IMR-90 (cell line): ENCODE measurements around the gene MAFF. TPM values are rescaled to one million over a fixed set of nuclear protein-coding genes. Genes with fewer than 3 reads are reported as not detected.

Experiments
- ATAC-seq: fragments of 200-7000 bp; cut with Tn5 transposase; 2 replicates; pipeline ENCODE4 v1.9.1; 2020; ENCODE audit warnings: low read depth, mild to moderate bottlenecking, moderate library complexity
- BruUV-seq: library from RNA; stranded (reverse); fragments of 400-500 nt; replicated peaks from 2 replicates; lab custom pipeline; 2021; lab: Mats Ljungman, UMichigan
- CTCF ChIA-PET: fragments of 300-600 bp; formaldehyde crosslinking; extraction: SDS; loops from one replicate; lab custom pipeline; 2021; ENCODE audit warnings: antibody characterized with exemption; lab: Yijun Ruan, JAX
- POLR2A ChIA-PET: fragments of 300-600 bp; sonication (Branson Sonifier 250); formaldehyde crosslinking; loops from one replicate; lab custom pipeline; 2022; ENCODE audit warnings: antibody characterized with exemption; ENCODE audit not compliant: unreplicated experiment; lab: Charles Lee
- DNase-seq: peaks from one replicate; pipeline ENCODE4 v3.0.0; 2013
- H2AFZ ChIP-seq: replicated peaks from 2 replicates; pipeline ENCODE3; 2013; ENCODE audit warnings: low read length, mild to moderate bottlenecking; ENCODE audit not compliant: poor library complexity
- H2AK5ac ChIP-seq: 2 replicates; pipeline ENCODE4 v1.6.1; 2013; ENCODE audit warnings: low read depth, low read length, inconsistent platforms
- H2AK9ac ChIP-seq: replicated peaks from 2 replicates; pipeline ENCODE3; 2013; ENCODE audit warnings: mild to moderate bottlenecking, low read depth, low read length, moderate library complexity; ENCODE audit not compliant: poor library complexity
- H2BK120ac ChIP-seq: 2 replicates; pipeline ENCODE4 v1.6.1; 2013; ENCODE audit warnings: low read depth, low read length, inconsistent platforms
- H2BK15ac ChIP-seq: 3 replicates; pipeline ENCODE4 v1.6.1; 2013; ENCODE audit warnings: low read depth, low read length, inconsistent platforms
- H2BK20ac ChIP-seq: 2 replicates; pipeline ENCODE4 v1.6.1; 2013; ENCODE audit warnings: low read depth, mild to moderate bottlenecking, inconsistent platforms, low read length, moderate library complexity
- H2BK5ac ChIP-seq: 2 replicates; pipeline ENCODE4 v1.6.1; 2013; ENCODE audit warnings: mild to moderate bottlenecking, low read depth, low read length, inconsistent platforms; ENCODE audit not compliant: poor library complexity, severe bottlenecking
- H3K14ac ChIP-seq: replicated peaks from 2 replicates; pipeline ENCODE4 v1.6.1; 2013; ENCODE audit warnings: low read depth, low read length, inconsistent platforms
- H3K18ac ChIP-seq: 2 replicates; pipeline ENCODE4 v1.6.1; 2013; ENCODE audit warnings: low read depth, low read length, control low read depth
- H3K23ac ChIP-seq: 2 replicates; pipeline ENCODE4 v1.6.1; 2013; ENCODE audit warnings: low read depth, low read length, inconsistent platforms
- H3K27ac ChIP-seq: 2 replicates; pipeline ENCODE4 v1.5.1; 2013; ENCODE audit warnings: mild to moderate bottlenecking, control low read depth, low read length; ENCODE audit not compliant: insufficient read depth
- H3K27me3 ChIP-seq: 2 replicates; pipeline ENCODE4 v1.6.1; 2013; ENCODE audit warnings: low read length; ENCODE audit not compliant: control insufficient read depth, insufficient read depth
- H3K36me3 ChIP-seq: 2 replicates; pipeline ENCODE4 v1.6.1; 2013; ENCODE audit warnings: low read length, mixed read lengths; ENCODE audit not compliant: control insufficient read depth, insufficient read depth
- H3K4ac ChIP-seq: 2 replicates; pipeline ENCODE4 v1.6.1; 2013; ENCODE audit warnings: low read depth, low read length, inconsistent platforms
- H3K4me1 ChIP-seq: 2 replicates; pipeline ENCODE4 v1.6.1; 2013; ENCODE audit warnings: low read length, mixed read lengths; ENCODE audit not compliant: control insufficient read depth, insufficient read depth
- H3K4me2 ChIP-seq: 2 replicates; pipeline ENCODE4 v1.6.1; 2013; ENCODE audit warnings: low read depth, mild to moderate bottlenecking, control low read depth, low read length, moderate library complexity
- H3K4me3 ChIP-seq: 2 replicates; pipeline ENCODE4 v1.5.1; 2013; ENCODE audit warnings: low read depth, mild to moderate bottlenecking, control low read depth, low read length, moderate library complexity; ENCODE audit not compliant: insufficient read depth
- H3K56ac ChIP-seq: 2 replicates; pipeline ENCODE4 v1.6.1; 2013; ENCODE audit warnings: low read length, inconsistent platforms; ENCODE audit not compliant: insufficient read depth; ENCODE audit errors: extremely low read depth
- H3K79me1 ChIP-seq, 2 experiments: 2 replicates each; pipeline ENCODE4 v1.6.1; 2013; ENCODE audit warnings: low read length in 2 of 2, inconsistent platforms in 1 of 2, low read depth in 1 of 2
- H3K9ac ChIP-seq: 2 replicates; pipeline ENCODE4 v1.6.1; 2013; ENCODE audit warnings: low read depth, low read length, control low read depth
- H3K9me1 ChIP-seq: 2 replicates; pipeline ENCODE4 v1.6.1; 2013; ENCODE audit warnings: low read length, inconsistent platforms; ENCODE audit not compliant: insufficient read depth
- H3K9me3 ChIP-seq: 2 replicates; pipeline ENCODE4 v1.6.1; 2013; ENCODE audit warnings: low read length; ENCODE audit not compliant: control insufficient read depth, insufficient read depth
- H4K20me1 ChIP-seq: 2 replicates; pipeline ENCODE4 v1.6.1; 2013; ENCODE audit warnings: low read length, inconsistent platforms; ENCODE audit not compliant: insufficient read depth
- H4K5ac ChIP-seq: 2 replicates; pipeline ENCODE4 v1.6.1; 2013; ENCODE audit warnings: mild to moderate bottlenecking, low read depth, low read length, control low read depth
- H4K8ac ChIP-seq, 2 experiments: 2 replicates each; pipeline ENCODE4 v1.6.1; 2013; ENCODE audit warnings: low read depth in 2 of 2, low read length in 2 of 2, control low read depth in 1 of 2, inconsistent platforms in 1 of 2
- H4K91ac ChIP-seq: 2 replicates; pipeline ENCODE4 v1.6.1; 2013; ENCODE audit warnings: low read depth, low read length, inconsistent platforms; ENCODE audit not compliant: insufficient read depth
- BHLHE40 ChIP-seq: fragments of 150-350 bp; IDR thresholded peaks from 2 replicates; pipeline ENCODE4 v1.6.1; 2016; ENCODE audit warnings: mild to moderate bottlenecking, low read depth, low read length
- MAZ ChIP-seq: IDR thresholded peaks from 2 replicates; pipeline ENCODE4 v1.6.1; 2012; ENCODE audit warnings: low read depth, mild to moderate bottlenecking, low read length, improper control_type of control experiment, moderate library complexity, borderline replicate concordance
- RAD21 ChIP-seq: IDR thresholded peaks from 2 replicates; pipeline ENCODE4 v1.6.1; 2012; ENCODE audit warnings: low read length, improper control_type of control experiment
- RCOR1 ChIP-seq: IDR thresholded peaks from 2 replicates; pipeline ENCODE4 v1.6.1; 2012; ENCODE audit warnings: mild to moderate bottlenecking, low read length, improper control_type of control experiment; ENCODE audit not compliant: insufficient replicate concordance
- RFX5 ChIP-seq: IDR thresholded peaks from 2 replicates; pipeline ENCODE4 v1.8.0; 2012; ENCODE audit warnings: low read depth, mild to moderate bottlenecking, low read length, moderate library complexity
- SMC3 ChIP-seq: fragments of 150-350 bp; IDR thresholded peaks from 2 replicates; pipeline ENCODE4 v1.6.1; 2016; ENCODE audit warnings: low read depth, mild to moderate bottlenecking, antibody characterized with exemption, low read length, moderate library complexity
- WGBS, 2 experiments: methylation state at CpG; one replicate each; pipeline versions ENCODE4 v1.1.5 to v1.1.7; 2013; ENCODE audit warnings: missing lambda C conversion rate in 2 of 2; ENCODE audit not compliant: insufficient read length in 1 of 2; ENCODE audit errors: extremely low coverage in 2 of 2; 5-methylcytosine and 5-hydroxymethylcytosine counted together
- dilution Hi-C: fragments of 300-500 bp; cut with HindIII; formaldehyde crosslinking; loops from one replicate; pipeline ENCODE4 v1.14.3; 2018; ENCODE audit warnings: low sequenced_read_pairs; ENCODE audit not compliant: unreplicated experiment
- in situ Hi-C: fragments of 300-500 bp; cut with MboI; formaldehyde crosslinking; loops from 3 replicates; pipeline ENCODE4 v1.14.3; 2019; ENCODE audit warnings: low sequenced_read_pairs, inconsistent platforms, mixed read lengths
- intact Hi-C: fragments of 100-400 bp; cut with micrococcal nuclease; formaldehyde crosslinking; loops from 2 replicates; pipeline ENCODE4 v1.10.0; 2022
- polyA plus RNA-seq, 3 experiments: library from polyadenylated mRNA; depleted of rRNA; stranded (reverse); fragments of >200 nt; gene quantifications; 2 replicates each; pipeline ENCODE4 v1.2.3, GENCODE V29; 2012; ENCODE audit warnings: low replicate concordance in 1 of 3
- total RNA-seq: library from RNA; depleted of rRNA; stranded (reverse); fragments of >200 nt; gene quantifications from 2 replicates; pipeline ENCODE4 v1.2.3, GENCODE V29; 2012
- TF ChIP-seq, protein P1 (sequence below): fragments of 150-350 bp; IDR thresholded peaks from 2 replicates; pipeline ENCODE4 v1.6.1; 2017; ENCODE audit warnings: mild to moderate bottlenecking, antibody characterized with exemption, low read length, low read depth
- TF ChIP-seq, protein P2 (sequence below): conservative IDR thresholded peaks from 2 replicates; pipeline ENCODE4 v1.5.1; 2012; ENCODE audit warnings: mild to moderate bottlenecking, low read depth, low read length, improper control_type of control experiment
- TF ChIP-seq, protein P3 (sequence below): fragments of 150-350 bp; IDR thresholded peaks from 2 replicates; pipeline ENCODE4 v1.6.1; 2016; ENCODE audit warnings: low read depth, mild to moderate bottlenecking, low read length, moderate library complexity, borderline replicate concordance

MAFF gene
- total and polyA plus RNA-seq, 2 of the 4 experiments (the other 2 are of a cell fraction), result 18.3 to 25.9 TPM

DNA sequence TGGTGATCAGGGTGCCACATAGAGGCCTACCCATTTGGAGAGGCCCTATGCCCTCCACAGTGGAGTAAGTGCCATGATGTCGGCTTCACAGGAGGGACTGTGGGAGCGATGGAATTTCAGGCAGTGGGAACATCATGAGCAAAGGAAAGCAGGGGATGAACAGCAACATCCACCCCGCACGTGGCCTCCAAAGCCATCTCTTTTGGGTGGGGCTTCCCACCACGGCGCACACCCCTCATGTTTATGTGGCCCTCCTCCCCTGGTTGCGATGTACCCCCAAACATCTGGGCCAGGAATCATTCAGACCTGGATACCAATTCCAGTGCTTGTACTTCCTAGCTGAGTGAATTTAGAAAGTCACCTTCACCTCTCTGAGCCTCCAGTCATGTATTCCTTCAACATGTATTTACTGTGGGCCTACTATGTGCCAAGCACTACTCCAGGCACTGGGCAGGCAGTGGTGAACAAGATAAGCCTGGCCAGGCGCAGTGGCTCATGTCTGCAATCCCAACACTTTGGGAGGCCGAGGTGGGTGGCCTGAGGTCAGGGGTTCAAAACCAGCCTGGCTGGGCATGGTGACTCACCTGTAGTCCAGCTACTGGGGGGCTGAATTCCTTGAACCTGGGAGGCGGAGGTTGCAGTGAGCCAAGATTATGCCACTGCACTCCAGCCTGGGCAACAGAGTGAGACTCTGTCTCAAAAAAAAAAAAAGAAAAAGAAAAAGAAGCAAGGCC, 1.8 kb upstream of the MAFF start:
- ChIA-PET POLR2A (no interaction called here), CTCF (interaction anchor here (0.6 to 0.7 kb wide), 2 partner anchors 47 to 100 kb away, joined by 4 read pairs; no protein-coding TSS in a partner anchor)
- Histone ChIP-seq H2BK20ac (no peak overlapping the region), H3K79me1 (peaks cover 3 to 29% of the 10 kb centered on the region in 2 experiments; a peak in 3 of 4 replicates), H4K20me1 (peaks cover 26% of the 10 kb centered on the region), H3K27me3 (no peaks in the 10 kb centered on the region), H3K23ac (no peak overlapping the region), H2BK5ac (no peak overlapping the region), H2AK5ac (peak overlapping the region; percentile 40; the same call in 1 of the 2 replicates), H3K27ac (no peak overlapping the region), H3K9me1 (peaks cover 16% of the 10 kb centered on the region), H2AFZ (peak overlapping the region; percentile 32), H2BK15ac (peak overlapping the region; percentile 10; the same call in 1 of the 3 replicates), H3K14ac (no peak overlapping the region), H3K4me2 (no peak overlapping the region), H2AK9ac (no peak overlapping the region), H2BK120ac (no peak overlapping the region), H3K18ac (no peak overlapping the region), H4K8ac (no peak overlapping the region), H4K91ac (no peak overlapping the region), H3K9me3 (no peaks in the 10 kb centered on the region), H3K36me3 (no peaks in the 10 kb centered on the region), H3K56ac (no peak overlapping the region), H3K9ac (no peak overlapping the region), H3K4me1 (peaks cover 16% of the 10 kb centered on the region), H3K4ac (no peak overlapping the region), H3K4me3 (no peak overlapping the region), H4K5ac (no peak overlapping the region)
- ATAC-seq (no peak), DNase-seq (no peak)
- BruUV-seq, result no TSS peak
- no CpG with 5 or more reads among the region's 10 CpGs for WGBS, 2 experiments
- TF ChIP-seq RAD21 (no peak), BHLHE40 (no peak), RFX5 (no peak), RCOR1 (no peak), SMC3 (no peak), MAZ (no peak)
- TF ChIP-seq, protein P1, sequence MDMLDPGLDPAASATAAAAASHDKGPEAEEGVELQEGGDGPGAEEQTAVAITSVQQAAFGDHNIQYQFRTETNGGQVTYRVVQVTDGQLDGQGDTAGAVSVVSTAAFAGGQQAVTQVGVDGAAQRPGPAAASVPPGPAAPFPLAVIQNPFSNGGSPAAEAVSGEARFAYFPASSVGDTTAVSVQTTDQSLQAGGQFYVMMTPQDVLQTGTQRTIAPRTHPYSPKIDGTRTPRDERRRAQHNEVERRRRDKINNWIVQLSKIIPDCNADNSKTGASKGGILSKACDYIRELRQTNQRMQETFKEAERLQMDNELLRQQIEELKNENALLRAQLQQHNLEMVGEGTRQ, result no peak
- TF ChIP-seq, protein P2, sequence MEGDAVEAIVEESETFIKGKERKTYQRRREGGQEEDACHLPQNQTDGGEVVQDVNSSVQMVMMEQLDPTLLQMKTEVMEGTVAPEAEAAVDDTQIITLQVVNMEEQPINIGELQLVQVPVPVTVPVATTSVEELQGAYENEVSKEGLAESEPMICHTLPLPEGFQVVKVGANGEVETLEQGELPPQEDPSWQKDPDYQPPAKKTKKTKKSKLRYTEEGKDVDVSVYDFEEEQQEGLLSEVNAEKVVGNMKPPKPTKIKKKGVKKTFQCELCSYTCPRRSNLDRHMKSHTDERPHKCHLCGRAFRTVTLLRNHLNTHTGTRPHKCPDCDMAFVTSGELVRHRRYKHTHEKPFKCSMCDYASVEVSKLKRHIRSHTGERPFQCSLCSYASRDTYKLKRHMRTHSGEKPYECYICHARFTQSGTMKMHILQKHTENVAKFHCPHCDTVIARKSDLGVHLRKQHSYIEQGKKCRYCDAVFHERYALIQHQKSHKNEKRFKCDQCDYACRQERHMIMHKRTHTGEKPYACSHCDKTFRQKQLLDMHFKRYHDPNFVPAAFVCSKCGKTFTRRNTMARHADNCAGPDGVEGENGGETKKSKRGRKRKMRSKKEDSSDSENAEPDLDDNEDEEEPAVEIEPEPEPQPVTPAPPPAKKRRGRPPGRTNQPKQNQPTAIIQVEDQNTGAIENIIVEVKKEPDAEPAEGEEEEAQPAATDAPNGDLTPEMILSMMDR, result no peak
- TF ChIP-seq, protein P3, sequence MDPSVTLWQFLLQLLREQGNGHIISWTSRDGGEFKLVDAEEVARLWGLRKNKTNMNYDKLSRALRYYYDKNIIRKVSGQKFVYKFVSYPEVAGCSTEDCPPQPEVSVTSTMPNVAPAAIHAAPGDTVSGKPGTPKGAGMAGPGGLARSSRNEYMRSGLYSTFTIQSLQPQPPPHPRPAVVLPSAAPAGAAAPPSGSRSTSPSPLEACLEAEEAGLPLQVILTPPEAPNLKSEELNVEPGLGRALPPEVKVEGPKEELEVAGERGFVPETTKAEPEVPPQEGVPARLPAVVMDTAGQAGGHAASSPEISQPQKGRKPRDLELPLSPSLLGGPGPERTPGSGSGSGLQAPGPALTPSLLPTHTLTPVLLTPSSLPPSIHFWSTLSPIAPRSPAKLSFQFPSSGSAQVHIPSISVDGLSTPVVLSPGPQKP, result no peak
- intact Hi-C loops, result loop anchor here (2.0 kb wide), 1 partner anchor 19 kb away; the partner anchor contains the start of gene PLA2G6
- in situ Hi-C loops, result no loop called here
- dilution Hi-C loops, result no loop called here
